CD4-positive, alpha-beta T cell treated with Interleukin-15 for 1 hour (primary cell): ENCODE measurements around the gene ZNF853.

ENCODE experiments used
- DNase-seq: peaks from one replicate; pipeline ENCODE4 v3.0.0-alpha.2; 2020

ZNF853 gene

DNA sequence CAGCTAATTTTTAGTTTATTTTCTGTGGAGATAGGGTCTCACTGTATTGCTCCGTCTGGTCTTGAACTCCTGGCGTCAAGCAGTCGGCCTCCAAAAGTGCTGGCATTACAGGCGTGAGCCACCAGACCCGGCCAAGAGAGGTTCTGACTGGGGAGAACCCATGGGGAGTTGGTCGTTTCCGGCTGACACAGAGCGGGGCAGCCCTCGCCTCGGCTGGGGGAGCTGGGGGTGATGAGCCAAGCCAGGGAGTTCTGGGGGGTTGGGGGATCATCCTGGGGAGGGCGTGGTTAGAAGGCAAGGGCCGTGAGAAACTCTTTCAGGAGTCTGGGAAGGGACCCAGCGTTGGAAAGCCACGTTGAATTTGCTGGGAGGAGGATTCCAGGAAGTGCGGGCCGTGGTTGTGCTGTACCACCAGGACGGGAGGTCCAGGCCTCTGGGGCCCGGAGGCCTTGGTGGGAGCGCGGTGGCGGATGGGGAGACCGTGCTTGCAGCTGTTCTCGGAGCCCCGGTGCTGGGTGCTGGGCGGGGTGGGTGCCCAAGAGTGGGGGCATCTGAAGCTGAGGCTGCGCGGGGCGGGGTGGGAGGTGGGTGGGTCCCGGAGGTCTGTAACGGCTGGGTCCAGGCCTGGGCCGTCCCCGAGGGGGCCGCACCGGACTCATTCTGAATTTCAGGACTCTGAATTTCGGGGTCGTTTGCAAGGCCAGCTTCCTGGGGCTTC lies 8.4 kb upstream of the ZNF853 start:
- DNase-seq, result no peak

DNA sequence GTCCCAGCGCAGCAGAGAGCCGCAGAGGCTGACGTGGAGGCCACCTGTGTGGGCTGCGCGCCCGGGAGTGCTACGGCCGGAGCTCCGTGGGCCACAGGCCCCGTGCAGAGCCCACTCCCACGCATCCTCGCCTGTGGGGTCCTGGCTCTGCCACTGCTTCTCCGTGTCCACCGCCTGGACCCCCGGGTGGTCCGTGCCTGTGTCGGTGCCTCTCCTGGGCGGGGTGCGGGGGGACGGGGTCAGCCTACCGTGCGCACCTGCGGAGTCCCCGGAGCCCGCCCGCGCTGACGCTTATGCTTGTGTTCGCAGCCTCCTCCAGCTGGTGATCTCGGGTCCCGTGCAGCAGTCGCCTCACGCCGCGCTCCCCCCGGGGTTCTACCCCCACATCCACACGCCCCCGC lies 7.8 kb upstream of the ZNF853 start:
- no peak for DNase-seq

DNA sequence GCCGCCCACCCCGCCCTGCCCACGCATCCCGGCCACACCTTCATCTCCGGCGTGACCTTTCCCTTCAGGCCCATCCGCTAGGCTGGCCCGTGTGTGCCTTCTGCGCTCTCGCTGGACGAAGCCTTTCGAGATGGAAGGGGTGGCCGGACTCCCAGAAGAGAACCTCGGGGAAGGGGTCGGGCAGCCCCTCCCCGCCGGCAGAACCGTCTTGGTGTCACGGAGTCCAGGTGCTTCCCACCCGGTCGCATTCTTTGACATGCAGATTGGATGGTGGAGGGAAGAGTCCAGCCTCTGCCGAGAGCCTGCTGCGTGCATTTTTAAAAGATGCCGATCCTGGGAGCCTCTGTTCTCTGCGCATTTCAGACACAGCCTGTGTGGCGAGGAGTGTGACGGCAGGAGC lies 7.3 kb upstream of the ZNF853 start:
- no peak for DNase-seq

DNA sequence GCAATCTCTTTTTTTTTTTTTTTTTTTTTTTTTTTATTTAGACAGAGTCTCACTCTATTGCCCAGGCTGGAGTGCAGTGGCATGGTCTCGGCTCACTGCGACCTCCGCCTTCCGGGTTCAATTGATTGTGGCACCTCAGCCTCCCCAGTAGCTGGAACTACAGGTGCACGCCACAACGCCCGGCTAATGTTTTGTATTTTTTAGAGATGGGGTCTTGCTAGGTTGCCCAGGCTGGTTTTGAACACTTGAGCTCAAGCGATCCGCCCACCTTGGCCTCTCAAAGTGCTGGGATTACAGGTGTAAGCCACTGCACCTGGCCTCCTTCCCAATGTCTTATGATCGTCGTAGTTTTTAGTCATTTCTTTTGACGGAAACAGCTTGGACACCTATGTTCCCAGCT lies 6.6 kb upstream of the ZNF853 start:
- DNase-seq, result no peak

DNA sequence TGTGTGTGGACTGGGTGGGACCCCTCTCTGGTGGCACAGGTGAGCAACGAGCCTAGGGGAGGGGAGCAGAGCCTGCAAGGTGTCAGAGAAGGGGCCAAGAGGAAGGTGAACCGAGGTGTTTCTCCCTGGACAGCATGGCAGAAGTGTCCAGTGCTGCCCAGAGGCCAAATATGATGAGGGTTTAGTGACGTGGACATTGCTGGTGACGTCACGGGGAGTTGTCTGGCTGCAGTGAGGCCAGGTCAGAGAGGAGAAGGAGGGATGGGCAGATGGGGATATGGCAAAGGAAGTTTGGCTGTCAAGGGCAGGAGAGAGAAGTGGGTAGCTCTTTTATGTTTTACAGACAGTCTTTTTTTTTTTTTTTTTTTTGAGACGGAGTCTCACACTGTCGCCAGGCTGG lies 2.6 kb upstream of the ZNF853 start:
- DNase-seq, result no peak

DNA sequence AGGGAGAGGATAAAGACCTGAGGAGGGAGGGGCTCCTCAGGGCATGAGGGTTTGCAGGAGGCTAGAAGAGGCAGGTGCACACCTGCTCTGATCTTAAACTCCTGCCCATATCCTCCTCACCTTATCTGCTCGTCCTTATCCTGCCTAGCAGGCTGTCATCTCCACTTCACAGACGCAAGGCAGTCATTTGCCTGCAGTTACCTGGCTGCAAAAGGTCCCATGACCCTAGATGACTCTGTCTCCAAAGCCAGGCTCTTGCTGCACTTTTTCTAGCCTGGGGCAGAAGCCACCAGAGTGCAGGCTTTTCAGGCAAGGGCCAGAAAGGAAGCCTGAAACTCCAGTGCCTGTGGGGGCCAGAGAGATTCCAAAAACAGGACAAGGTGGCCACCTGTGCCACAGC lies 1.7 kb upstream of the ZNF853 start:
- no peak for DNase-seq

DNA sequence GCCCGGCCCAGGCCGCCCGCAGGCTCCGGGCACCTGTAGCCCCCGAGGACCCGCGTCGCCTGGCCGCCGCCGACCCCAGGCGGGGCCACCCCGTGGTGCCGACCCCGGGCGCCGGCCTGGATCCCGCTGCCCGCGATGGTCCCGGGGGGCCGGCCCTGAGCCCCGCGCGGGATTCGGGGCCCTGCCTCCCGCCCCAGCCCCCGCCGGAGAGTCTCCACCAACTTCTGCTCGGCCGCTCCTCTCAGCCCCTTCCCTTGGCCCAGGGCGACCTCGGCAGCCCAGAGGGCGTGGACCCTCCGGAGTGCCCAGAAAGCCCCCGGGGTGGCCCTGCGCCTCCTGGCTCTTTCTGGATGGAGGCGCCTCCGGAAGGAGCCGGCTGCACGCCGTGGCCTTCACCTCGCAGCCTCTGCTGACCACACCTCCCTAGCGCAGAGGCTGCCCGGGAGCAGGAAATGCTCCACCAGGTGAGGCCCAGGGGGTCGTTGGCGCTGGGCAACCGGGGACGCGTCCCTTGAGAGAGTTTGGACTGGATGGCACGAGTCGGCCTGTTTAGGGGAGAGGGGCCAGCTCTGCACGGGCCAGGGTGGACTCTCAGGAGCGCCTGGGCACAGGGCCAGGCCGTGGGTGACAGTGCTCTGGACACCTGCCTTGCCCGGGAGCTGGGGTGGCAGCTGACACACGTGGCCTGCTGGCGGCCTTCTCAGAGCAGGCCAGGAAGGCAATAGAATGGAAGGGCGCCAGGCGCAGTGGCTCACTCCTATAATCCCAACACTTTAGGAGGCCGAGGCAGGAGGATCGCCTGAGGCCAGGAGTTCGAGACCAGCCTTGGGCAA lies 529 bp downstream of the ZNF853 start:
- DNase-seq, result no peak

DNA sequence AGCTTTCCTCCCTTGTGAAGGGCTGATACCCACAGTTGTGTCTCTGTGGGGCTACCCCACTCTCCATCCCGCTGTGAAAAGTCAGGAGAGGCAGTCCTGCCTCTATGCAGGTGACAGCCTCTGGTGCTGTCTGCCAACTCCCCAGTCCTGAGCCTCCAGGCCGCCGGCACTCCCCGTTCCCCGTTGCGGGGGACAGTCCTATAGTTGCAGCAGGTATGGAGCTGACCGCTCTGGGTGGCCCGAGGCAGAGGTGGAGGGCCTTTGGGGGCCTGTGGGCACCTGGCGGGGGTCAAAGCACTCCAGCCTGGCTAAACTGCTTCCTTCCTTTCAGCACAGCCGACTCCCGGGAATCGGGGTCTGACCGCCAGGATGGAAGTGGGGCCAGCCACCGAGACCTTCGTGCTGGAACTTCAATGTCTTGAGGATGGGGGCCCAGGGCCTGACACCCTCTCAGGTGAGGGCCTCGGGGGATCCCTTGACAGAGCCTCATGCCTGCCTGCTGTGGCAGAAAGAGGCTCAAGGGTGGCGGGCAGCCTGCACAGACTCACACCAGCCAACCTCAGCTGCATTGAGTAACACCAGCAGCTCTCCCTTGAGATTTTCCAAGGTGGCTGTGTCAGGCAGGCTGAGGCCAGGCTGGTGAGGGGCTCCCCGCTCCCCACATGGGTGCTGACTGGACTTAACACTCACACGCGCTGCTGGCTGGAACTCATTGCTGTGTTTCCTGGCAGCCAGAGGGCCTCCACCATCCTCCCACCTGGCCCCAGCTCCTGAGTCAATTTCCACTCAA lies 1.6 kb downstream of the ZNF853 start:
- DNase-seq, result no peak

DNA sequence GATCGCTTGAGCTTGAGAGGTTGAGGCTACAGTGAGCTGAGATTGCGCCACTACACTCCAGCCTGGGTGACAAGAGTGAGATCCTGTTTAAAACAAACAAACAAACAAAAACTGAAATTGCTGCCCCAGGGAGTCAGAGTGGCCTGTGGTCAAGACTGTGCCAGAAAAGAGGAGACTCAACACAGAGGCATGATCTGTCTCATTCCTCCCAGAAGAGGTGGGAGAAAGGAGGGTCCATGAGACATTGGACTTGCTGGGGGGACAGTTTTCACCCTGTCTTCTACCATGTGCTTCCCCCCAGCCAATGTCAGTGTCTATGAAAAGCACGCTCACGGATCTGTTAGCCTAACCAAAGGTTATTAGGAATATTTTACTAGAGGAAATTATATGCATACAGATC lies 3.2 kb downstream of the ZNF853 start:
- DNase-seq, result no peak

DNA sequence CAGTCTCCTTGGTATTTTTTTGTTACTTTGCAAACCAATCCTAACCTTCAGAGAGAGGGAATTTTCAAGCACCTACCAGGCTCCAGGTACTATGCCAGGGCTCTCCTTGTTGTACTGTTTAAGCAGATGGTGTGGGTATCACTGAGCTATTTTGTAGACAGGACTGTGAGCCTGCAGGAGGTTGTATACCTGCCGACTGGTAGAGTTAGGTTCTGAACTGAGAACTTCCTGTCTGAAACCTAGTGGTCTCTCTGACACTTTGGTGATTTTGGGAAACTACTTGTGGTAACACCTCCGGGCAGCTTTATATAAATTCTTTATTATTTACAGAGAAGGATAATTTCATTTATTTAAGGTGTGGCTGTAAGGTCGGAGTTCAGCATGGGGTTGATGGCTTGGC lies 4.6 kb downstream of the ZNF853 start:
- no peak for DNase-seq

DNA sequence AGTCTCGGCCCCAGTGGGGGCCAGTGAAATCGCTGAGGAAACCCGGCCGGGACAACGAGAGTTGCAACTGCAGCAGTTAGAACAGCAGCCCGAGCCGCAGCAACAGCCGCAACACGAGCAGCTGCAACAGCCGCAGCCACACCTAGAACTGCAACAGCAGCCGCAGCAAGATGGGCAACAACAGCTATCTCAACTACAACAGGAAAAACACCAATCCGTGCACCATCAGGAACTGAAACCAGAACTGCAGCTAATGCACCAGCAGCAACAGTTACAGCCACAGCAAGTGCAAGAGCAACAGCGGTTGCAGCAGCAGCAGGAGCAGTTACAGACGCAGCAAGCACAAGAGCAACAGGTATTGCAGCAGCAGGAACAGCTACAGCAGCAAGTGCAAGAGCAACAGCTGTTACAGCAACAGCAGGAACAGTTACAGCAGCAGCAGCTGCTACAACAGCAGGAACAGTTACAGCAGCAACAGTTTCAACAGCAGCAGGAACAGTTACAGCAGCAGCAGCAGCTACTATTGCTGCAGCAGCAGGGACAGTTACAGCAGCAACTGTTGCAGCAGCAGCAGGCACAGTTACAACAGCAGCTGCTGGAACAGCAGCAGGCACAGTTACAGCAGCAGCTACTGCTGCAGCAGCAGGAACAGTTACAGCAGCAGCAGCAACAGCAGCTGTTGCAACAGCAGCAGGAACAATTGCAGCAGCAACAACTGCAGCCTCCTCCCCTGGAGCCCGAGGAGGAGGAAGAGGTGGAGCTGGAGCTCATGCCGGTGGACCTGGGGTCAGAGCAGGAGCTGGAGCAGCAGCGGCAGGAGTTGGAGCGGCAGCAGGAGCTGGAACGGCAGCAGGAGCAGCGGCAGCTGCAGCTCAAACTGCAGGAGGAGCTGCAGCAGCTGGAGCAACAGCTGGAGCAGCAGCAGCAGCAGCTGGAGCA lies 6.1 kb downstream of the ZNF853 start:
- DNase-seq, result no peak

DNA sequence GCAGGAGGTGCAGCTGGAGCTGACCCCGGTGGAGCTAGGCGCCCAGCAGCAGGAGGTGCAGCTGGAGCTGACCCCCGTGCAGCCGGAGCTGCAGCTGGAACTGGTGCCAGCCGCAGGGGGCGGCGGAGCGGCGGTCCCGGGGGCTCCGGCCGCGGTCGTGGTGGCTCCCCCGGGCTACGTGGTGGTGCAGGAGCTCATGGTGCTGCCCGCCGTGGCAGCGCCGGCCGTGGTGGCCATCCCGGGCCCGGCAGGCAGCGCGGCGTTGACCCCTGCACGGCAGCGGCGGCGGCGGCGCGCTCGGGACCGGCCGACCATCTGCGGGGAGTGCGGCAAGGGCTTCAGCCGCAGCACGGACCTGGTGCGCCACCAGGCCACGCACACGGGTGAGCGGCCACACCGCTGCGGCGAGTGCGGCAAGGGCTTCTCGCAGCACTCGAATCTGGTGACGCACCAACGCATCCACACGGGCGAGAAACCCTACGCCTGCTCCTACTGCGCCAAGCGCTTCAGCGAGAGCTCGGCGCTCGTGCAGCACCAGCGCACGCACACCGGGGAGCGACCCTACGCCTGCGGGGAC lies 6.8 kb downstream of the ZNF853 start:
- DNase-seq, result no peak

DNA sequence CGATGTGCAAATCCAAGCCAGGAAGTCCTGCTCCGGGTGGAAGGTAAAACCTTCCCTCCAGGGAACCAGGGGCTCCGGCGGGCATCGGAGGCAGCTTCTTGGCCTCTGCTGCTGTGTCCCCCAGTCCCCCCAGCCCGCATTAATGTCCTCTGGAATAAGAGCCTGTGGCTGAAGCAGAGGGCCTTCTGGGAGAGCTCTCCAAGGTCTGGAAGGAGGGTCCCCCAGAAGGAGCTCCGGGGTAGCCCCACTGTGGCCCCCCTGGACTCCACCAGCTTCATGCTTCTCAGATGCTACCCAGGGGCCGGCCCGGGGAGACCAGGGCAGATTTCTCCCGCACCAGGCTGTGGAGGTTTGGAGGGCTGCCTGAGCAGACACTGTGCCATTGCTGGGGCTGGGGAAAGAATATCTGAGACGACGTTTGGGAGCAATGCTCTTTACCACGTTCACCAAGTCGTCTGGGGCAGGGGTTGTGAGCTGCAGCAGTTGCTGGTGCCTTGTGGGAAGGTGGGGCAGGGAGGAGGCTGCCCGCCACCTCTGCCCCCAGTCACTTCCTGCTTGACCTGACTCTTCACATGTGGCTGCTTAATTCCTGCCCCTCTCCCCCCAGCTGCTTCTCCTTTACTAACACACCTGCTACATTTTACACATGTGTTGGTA lies 8.3 kb downstream of the ZNF853 start:
- DNase-seq, result peak; percentile 29

DNA sequence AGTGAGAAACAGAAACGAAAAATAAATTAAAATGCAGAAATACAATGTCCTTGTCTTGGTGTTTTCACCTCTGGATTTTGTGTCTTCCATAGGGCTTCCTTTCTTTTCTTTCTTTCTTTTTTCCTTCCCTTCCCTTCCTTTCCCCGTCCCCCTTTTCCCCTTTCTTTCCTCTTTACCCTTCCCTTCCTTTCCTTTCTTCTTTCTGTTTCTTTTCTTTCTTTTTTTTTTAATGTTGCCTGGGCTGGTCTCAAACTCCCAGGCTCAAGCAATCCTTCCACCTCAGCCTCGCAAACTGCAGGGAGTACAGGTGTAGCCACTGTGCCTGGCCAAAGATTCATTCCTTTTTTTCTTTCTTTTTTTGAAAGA lies 8.8 kb downstream of the ZNF853 start:
- DNase-seq, result no peak

DNA sequence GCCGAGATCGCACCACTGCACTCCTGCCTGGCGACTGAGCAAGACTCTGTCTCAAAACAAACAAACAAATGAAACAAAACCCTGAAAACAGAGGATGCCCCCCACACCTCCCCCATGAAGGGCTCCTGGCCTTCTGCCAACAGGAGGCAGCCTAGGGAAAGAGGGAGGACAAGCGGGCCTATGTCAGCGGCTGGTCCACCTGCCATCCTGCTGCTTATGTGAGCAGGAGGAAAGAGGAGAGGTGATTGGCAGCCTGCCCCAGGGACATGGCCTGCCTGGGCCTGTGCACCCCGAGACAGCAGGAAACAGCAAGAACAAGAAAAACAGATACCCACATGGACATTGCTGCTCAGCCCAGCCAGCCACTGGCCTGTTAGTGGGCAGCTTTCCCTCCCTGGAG lies 12.6 kb downstream of the ZNF853 start:
- no peak for DNase-seq

DNA sequence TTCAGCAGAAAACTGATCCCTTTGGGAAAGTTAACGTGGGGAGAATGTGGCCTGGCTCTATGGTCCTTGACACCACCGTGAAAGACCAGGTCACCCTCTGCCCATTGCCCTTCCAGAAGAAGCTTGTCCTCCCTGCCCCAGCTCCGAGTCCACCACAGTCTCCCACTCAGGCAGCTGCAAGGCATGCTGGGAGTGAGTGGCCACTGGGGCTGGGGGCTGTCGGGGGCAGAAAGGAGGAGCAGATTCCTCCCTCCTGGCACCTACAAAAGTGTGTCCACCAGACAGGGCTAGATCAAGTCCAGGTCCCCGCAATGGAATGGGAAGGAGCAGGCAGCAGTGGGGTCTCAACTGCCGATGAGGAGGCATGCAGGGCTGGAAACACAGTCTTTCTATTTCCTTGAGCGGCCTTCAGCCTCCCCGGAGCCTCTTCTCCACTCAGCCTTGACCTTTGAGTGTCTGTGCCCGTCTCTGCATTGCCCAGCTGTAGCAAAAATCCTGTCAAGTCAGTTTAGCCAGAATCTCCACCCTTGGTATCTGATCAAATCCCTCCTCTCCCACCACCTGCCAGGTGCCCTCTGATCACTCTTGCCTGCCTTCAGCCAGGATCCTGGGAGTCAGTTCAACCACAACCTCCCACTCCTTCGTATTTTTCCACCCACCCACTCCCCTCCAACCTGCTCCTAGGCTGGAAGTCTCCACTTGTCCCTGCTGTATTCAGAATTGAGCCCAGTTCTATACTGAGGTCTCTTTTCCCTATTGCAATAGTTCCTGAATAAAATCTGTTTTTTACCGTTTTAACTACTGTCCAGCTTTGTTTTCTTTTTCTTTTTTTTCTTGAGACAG lies 14.8 kb downstream of the ZNF853 start:
- DNase-seq, result no peak

DNA sequence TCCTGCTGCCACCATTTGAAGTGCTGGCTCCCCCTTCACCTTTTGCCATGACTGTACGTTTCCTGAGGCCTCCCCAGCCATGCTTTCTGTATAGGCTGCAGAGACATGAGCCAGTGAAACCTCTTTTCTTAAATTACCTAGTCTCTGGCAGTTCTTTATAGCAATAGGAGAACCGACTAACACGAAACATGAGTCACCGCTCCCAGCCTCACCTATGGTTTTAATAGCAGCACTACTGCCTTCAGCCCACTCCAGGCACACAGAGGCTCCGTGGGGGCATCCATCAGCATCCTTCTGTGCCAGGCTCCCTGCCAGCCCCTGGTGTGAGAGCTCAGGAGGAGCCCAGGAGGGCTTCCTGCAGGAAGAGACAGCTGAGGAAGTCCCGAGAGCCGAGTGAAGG lies 16.2 kb downstream of the ZNF853 start:
- no peak for DNase-seq

DNA sequence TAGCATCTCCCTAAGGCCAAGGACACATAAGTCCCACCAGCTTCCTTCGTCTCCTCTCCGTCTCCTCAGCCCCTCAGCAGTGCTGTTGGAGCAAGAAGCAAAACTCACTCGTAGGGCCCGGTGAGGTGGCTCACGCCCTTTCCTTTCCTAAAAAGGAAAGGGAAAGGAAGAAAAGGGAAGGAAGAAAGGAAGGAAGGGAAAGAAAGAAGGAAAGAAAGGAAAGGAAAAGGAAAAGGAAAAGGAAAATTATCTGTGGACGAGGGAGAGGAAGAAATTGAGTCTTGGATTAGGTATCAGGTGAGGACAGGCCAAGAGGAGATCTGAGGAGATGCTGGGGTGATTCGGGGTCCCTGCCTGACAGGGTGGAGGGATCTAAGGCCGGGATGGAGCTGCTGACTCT lies 18.6 kb downstream of the ZNF853 start:
- DNase-seq, result no peak

DNA sequence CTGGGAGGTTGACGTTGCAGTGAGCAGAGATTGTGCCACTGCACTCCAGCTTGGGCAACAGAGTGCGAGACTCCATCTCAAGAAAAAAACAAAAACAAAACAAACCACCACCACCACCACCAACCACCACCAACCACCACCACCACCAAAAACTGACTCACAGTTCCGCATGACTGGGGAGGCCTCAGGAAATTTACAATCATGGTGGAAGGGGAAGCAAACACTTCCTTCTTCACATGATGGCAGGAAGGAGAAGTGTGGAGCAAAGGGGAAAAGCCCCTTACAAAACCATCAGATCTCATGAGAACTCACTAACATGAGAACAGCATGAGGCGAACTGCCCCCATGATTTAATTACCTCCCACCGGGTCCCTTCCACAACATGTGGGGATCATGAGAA lies 19.6 kb downstream of the ZNF853 start:
- DNase-seq, result peak; percentile 65

DNA sequence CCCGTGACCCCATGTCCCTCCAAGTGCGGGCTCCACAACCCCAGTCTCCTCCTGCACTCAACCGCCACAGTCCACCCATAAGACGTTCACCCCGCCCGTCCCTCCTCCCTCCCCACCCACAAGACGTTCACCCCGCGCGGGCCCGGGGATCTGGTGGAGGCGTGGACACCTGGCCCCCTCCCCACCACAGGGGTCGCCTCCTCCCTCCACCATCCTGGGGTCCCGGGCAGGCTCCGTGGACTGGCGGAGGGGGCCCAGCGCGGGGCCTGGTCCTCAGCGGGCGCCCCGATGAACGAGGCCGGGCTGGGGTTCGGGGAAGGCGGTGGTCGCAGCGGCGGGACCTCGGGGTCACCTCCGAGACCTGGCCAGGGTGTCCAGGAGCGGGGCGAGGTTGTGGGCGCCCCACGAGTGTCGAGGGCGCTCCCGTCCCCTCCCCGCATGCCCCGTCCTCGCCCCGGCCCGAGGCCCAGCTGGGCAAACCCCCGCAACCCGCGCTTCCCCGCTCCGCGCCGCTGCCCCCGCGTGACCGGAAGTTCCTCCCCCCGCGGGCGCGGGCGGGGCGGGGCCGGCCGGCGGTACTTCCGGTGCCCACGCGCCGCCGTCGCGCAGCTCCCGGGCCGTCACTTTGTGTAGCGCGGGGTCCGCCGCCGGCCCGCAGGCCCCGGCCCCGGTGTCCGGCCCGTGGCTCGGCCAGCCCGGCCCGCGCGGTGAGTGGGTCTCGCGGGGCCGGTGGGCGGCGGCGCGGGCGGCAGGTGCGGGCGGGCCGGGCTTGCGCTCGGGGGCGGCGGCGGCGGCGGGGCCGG lies 21.5 kb downstream of the ZNF853 start, which contains the start of gene ZNF316:
ZNF316 (plus strand) TSS at position 578 of the 803 bp plus-strand sequence. CDS start 5,092 bp downstream, outside the sequence.
- DNase-seq, result peak; percentile 66
